Activated naive CD4-positive, alpha-beta T cell treated with anti-CD3 and anti-CD28 coated beads, Interleukin-2, amount 50 U/mL, for 24 hours (primary cell): ENCODE data around the gene SDHC.
A peak's percentile ranks its signal among the peaks of the same experiment; 100 is the strongest.
"Not testable (repeated sequence)": the region's sequence is repeated elsewhere in the genome, so short reads cannot be mapped to it uniquely, and the experiment has no call there.

Source experiments
- H3K27ac Mint-ChIP-seq: one replicate; pipeline ENCODE4 v1.8.0; 2021; ENCODE audit warnings: mild to moderate bottlenecking, mixed read lengths
- H3K27me3 Mint-ChIP-seq: one replicate; pipeline ENCODE4 v1.8.0; 2021; ENCODE audit warnings: mixed read lengths
- H3K36me3 Mint-ChIP-seq: one replicate; pipeline ENCODE4 v1.8.0; 2021; ENCODE audit warnings: mixed read lengths
- H3K4me1 Mint-ChIP-seq: one replicate; pipeline ENCODE4 v1.8.0; 2021; ENCODE audit warnings: mixed read lengths
- H3K4me3 Mint-ChIP-seq: one replicate; pipeline ENCODE4 v1.8.0; 2021; ENCODE audit warnings: mild to moderate bottlenecking, mixed read lengths
- H3K9me3 Mint-ChIP-seq: one replicate; pipeline ENCODE4 v1.8.0; 2021; ENCODE audit warnings: mixed read lengths

Gene SDHC

DNA sequence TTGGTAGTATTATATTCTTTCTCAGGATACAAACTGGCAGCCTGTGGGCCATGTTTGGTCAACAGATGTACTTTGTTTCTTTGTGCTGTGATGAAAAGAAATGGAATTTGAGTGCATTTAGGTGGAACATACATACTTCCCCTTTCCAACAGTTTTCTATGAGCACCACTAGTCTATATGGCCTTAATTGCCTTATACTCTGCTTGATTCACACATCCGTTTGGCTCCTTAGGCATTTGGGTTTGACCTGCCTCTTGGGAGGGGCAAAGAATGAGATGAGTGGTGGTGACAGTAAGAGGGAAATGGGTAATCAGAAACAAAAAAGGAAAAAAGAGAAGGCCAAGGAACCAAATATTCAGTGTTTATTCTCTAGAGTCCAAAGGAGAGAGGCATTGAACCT lies 36.5 kb downstream of the SDHC start:
- H3K4me1 Mint-ChIP-seq, result peaks cover 7% of the 10 kb centered on the region
- no peaks in the 10 kb centered on the region for H3K9me3 Mint-ChIP-seq
- H3K4me3 Mint-ChIP-seq, result no peak overlapping the region
- H3K27me3 Mint-ChIP-seq, result no peaks in the 10 kb centered on the region
- H3K27ac Mint-ChIP-seq, result no peak overlapping the region
- H3K36me3 Mint-ChIP-seq, result peaks cover 3% of the 10 kb centered on the region

DNA sequence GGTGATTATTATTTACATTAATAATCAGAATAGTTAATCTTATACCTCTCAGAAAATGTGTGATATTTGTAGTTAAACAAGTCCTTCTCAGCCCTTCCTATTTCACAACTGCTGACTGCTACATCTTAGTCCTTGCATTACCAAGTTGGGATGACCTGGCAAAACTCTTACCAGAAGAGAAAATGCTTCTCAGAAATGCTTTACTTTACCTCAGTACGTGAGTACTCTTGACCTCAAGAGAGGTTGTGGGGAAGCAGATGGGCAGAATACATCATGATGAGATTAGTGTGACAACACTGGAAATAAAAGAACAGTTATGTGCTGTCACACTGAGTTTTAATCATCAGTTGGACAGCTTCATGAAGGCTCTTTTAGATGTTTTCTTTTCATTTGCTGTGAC lies 37.3 kb downstream of the SDHC start:
- Mint-ChIP-seq H3K4me3 (no peak overlapping the region), H3K27ac (no peak overlapping the region), H3K36me3 (peaks cover 3% of the 10 kb centered on the region)

DNA sequence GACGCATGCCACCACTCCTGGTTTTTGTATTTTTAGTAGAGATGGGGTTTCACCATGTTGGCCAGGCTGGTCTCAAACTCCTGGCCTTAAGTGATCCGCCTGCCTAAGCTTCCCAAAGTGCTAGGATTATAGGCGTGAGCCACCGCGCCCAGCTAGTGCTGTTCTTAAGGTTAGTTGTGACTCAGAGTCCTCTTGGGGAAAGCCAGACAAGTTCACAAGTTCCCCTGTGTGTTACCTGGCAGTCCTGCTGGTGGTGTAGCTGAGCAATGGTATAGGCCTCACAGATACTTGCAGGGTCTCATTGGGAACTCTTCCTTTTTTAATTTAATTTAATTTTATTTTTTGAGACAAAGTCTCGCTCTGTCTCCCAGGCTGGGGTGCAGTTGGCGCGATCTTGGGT lies 42.9 kb downstream of the SDHC start:
- Mint-ChIP-seq H3K4me1 (peaks cover 15% of the 10 kb centered on the region), H3K4me3 (no peak overlapping the region), H3K36me3 (peaks cover 5% of the 10 kb centered on the region), H3K27me3 (no peaks in the 10 kb centered on the region), H3K27ac (no peak overlapping the region), H3K9me3 (no peaks in the 10 kb centered on the region)

More for the DNA sequence above, 37.3 kb downstream of the SDHC start:
- Mint-ChIP-seq H3K4me1 (peaks cover 7% of the 10 kb centered on the region), H3K9me3 (no peaks in the 10 kb centered on the region), H3K27me3 (no peaks in the 10 kb centered on the region)

DNA sequence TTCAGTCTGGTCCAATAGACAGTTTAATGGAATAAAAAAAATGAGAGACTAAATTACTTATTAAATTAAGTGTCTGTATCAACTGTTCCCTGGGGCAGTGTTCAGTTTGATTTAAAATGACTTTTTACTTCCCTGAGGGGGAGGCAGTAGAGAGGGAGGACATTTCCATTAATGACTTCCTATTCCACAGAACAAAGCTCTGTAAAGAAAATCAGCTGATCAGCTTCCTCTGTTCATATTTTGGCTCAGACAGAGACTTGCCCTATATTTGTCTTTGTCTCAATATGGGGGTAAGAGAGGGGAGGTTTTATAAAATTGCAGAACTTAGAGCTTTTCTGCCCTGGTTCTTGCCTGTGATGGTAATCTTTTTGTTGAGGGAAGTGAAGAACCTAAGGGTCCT lies 45.1 kb downstream of the SDHC start:
- peaks cover 6% of the 10 kb centered on the region for H3K36me3 Mint-ChIP-seq
- H3K9me3 Mint-ChIP-seq, result no peaks in the 10 kb centered on the region
- no peaks in the 10 kb centered on the region for H3K27me3 Mint-ChIP-seq
- no peak overlapping the region for H3K27ac Mint-ChIP-seq
- no peak overlapping the region for H3K4me3 Mint-ChIP-seq
- H3K4me1 Mint-ChIP-seq, result peaks cover 11% of the 10 kb centered on the region

DNA sequence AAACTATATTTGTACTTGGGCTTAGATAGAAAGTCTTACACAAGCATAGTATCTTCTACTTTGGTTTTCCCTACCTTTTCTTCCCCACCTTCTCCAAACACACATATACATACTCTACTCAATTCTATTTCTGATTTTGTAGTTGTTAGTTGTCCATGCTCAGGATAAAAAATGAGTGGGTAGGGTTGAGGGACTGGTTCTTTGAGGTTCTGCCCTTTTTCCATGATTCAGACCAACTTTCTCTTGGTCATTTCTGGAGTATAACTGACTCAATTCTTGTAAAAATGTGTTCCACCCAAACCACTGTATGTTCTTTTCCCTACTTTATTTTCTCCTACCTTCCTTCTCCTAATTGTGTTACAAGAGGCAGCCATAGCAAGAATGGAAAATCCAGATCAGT lies 50.2 kb downstream of the SDHC start:
- no peaks in the 10 kb centered on the region for H3K27me3 Mint-ChIP-seq
- H3K27ac Mint-ChIP-seq, result no peak overlapping the region
- peaks cover 15% of the 10 kb centered on the region for H3K4me1 Mint-ChIP-seq
- peaks cover 8% of the 10 kb centered on the region for H3K36me3 Mint-ChIP-seq
- H3K4me3 Mint-ChIP-seq, result no peak overlapping the region
- H3K9me3 Mint-ChIP-seq, result no peaks in the 10 kb centered on the region

DNA sequence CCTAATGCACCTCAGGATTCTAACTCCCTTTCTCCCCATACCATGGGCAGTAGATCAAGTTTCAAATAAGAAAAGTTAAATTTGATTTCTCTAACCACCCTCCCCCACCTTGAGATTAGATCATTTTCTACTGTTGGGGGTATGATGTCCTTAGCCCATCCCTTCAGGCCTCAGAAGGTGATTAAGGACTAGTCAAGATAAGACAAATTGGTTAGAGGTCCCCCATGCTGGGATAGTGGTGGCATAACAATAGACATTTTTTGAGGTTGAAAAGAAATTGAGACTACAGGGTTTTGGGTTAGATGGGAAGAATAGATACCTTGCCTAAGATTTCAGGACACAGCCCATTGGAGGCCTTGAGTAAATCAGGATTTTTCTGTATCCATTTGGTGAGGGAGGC lies 51.0 kb downstream of the SDHC start:
- Mint-ChIP-seq H3K27ac (no peak overlapping the region), H3K4me1 (peaks cover 9% of the 10 kb centered on the region), H3K36me3 (peaks cover 7% of the 10 kb centered on the region), H3K27me3 (no peaks in the 10 kb centered on the region), H3K9me3 (no peaks in the 10 kb centered on the region), H3K4me3 (no peak overlapping the region)

DNA sequence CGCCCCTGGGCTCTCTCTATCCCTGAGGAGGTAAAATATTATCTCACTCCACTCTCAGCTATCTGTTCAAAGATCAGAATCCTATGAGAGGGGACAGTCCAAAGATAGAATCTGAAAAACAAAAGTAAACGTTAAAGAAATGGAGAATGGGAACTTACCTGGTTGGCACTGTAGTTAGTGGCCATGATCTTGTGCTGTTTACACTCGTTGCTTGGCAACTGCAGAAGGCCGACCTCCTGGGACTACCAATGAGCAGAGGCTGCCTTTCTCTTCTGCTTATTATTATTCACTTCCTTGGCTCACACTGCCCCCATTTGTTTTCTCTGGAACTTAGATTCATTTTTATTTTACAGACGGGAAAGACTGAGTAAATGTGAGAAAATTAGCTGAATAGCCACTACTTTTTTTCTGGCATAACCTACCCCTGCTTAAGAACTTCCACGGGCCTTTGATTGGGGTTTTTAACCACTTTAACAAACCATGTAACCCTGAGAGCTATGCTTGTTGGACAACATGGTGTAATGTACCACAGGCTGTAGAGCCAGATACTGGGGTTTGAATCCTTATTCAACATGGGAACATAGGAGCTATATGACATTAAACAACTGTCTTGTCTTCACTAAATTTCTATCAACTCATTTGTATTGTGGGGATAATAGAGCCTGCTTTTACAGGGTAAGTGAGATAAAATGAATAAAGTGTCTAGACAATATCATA lies 53.7 kb downstream of the SDHC start, which contains the start of gene CFAP126:
Gene CFAP126 (minus strand): TSS at position 193 of the 717 bp plus-strand sequence. CDS start 8 bp downstream, at position 185.
- H3K27me3 Mint-ChIP-seq, result no peaks in the 10 kb centered on the region
- H3K4me3 Mint-ChIP-seq, result no peak within 1 kb of the TSS
- peaks cover 9% of the 10 kb centered on the region for H3K4me1 Mint-ChIP-seq
- H3K9me3 Mint-ChIP-seq, result no peaks in the 10 kb centered on the region
- no peak within 1 kb of the TSS for H3K27ac Mint-ChIP-seq
- peaks cover 5% of the 10 kb centered on the region for H3K36me3 Mint-ChIP-seq

DNA sequence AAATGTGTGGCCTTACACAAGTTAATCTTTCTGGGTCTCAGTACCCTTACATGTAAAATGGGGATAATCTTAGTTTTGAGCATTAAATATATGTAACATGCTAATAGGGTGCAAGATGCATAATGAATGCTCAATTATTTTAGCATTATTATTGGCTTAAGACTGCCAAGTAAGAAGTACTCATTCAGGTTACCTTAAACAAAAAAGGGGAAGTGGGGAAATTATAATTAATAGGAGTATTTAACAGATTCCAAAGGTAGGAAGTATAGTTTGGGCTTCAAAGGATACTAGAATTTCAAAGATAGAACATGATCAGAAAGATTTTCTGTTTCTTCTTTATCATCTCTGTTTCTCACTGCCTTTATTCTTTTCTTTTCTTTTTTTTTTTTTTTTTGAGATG lies 59.3 kb downstream of the SDHC start:
- Mint-ChIP-seq H3K4me1 (no peaks in the 10 kb centered on the region), H3K36me3 (no peaks in the 10 kb centered on the region), H3K27ac (no peak overlapping the region), H3K9me3 (no peaks in the 10 kb centered on the region), H3K4me3 (no peak overlapping the region), H3K27me3 (no peaks in the 10 kb centered on the region)

DNA sequence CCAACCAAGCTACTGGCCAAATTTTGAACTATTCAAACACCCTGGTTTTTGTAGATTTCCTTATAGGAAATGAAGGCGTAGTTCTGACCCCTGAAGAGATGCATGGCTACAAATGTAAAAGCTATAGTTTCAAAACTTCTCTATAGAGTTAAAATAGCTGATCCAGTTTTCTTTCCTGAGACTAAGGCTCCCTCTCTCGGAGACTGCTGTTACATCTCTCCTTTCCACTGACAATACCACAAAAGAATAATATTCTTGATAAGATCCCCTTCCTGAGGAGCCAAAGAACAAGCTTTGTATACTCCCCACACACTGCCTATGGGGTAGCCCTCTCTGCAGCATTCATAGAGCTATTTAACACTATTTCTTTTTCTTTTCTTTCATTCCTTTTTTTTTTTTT lies 60.2 kb downstream of the SDHC start:
- H3K27ac Mint-ChIP-seq, result no peak overlapping the region

DNA sequence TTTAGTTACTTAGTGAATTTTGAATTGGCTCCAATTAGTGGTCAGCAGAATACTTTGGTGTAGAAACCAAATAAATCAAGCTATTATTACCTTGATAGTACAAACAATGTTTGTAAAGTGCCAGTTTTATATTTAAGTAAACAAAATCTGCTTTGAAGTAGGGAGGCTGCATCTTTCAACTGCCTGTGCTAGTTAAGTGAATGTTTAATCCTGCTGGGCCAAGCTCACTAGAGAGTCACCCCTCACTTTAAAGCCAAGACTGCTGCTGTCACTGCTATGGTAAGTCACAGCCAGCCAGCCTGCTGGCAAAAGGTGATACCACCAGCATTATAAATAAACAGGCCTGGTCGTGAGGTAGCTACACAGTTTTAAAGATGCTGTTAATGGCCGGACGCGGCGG lies 63.8 kb downstream of the SDHC start:
- Mint-ChIP-seq H3K9me3 (no peaks in the 10 kb centered on the region), H3K4me3 (no peak overlapping the region), H3K27me3 (no peaks in the 10 kb centered on the region), H3K4me1 (peaks cover 10% of the 10 kb centered on the region), H3K27ac (no peak overlapping the region), H3K36me3 (no peaks in the 10 kb centered on the region)

More for the DNA sequence above, 60.2 kb downstream of the SDHC start:
- Mint-ChIP-seq H3K4me1 (peaks cover 4% of the 10 kb centered on the region), H3K27me3 (no peaks in the 10 kb centered on the region), H3K4me3 (no peak overlapping the region), H3K36me3 (no peaks in the 10 kb centered on the region), H3K9me3 (no peaks in the 10 kb centered on the region)

DNA sequence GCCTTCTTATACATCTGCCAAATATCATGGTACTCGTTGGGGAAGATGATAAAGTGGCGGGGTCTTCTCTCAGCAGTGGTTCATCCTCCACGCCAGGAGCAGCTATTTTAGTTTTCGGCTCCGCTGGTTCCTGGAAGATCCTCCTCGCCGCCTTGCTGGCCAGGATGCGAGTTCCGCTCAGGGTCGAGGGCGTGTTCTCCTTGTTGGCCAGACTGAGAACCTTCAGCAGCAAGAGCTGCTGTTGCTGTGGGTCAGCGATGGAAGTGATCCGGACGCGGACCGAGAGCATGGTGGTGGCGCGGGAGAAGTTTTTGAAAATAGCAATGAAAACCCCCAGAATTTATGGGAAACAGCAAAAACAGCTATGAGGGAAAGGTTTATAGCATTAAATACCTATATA lies 64.9 kb downstream of the SDHC start:
- Mint-ChIP-seq H3K9me3 (no peaks in the 10 kb centered on the region), H3K27me3 (no peaks in the 10 kb centered on the region), H3K27ac (no peak overlapping the region), H3K4me3 (peak overlapping the region; percentile 81), H3K4me1 (peaks cover 10% of the 10 kb centered on the region), H3K36me3 (no peaks in the 10 kb centered on the region)

DNA sequence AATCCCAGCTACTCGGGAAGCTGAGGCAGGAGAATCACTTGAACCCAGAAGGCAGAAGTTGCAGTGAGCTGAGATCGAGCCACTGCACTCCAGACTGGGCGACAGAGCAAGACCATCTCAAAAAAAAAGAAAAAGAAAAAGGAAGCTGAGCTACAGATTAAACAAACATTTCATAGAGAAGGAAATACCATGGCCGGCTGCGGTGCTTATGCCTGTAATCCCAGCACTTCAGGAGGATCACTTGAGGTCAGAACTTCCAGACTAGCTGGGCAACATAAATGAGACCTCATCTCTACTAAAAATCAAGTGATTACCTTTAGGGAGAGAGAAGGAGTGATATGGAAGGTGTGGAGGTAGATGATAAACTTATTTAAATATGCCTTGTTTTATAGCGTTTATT lies 67.5 kb downstream of the SDHC start:
- Mint-ChIP-seq H3K9me3 (no peaks in the 10 kb centered on the region), H3K36me3 (no peaks in the 10 kb centered on the region), H3K4me3 (no peak overlapping the region), H3K27me3 (no peaks in the 10 kb centered on the region), H3K27ac (no peak overlapping the region), H3K4me1 (peaks cover 17% of the 10 kb centered on the region)

DNA sequence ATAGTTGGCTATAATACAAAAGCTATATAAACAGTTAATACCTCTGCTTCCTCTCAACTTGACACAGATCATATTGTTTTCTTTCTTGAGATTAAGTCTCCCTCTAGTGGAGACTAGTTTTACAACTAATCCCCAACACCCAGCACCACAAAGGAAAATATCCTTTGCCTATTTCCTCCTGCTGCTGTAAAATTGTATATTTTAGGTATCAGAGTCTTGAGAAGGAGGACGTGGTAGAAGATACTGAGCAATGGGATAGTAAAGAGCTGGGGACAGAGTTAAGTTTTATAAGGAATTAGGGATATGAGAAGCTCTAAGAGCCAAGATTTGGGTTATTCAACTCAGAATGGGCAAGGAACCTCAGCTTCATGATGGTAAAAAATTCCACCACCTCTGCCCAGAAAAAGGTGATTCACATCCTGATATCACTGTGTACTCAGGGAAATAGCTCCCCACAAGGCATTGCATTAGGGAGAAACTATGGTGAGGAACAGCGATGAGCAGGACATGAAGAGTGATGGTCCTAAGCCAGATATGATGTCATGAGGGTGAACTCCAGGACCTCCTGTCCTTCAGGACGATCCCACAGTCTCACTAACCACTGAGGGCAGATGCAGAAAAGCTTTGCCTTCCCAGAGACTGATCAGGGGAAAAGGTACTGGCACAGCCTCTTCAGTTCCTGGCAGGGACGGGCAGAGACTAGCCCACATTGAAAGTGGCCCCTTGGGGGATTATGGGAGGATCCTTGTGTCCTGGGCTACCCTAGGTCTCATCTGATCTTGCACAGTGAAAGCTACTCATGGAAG lies 68.2 kb downstream of the SDHC start:
- Mint-ChIP-seq H3K27ac (peak overlapping the region; percentile 24), H3K9me3 (no peaks in the 10 kb centered on the region), H3K4me3 (no peak overlapping the region), H3K36me3 (no peaks in the 10 kb centered on the region), H3K27me3 (no peaks in the 10 kb centered on the region), H3K4me1 (peaks cover 24% of the 10 kb centered on the region)

DNA sequence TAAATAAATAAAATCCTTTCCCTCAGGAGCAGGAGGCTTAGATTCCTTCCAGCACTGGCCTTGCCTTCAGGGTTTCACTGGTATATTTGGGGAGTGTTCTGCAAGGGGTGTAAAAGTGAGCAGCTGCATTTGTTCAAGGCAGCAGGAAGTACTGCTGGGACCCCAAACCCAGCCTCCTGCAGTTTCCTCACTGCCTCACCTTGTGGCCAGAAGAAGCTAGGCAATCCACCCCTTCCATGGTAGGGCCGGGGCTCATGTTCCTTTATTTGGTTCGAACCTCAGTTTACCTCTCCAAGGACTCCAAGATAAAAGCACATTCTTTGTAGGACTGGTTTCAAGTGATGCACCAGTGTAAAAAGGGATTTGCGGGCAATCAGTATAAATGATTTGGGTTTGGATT lies 74.5 kb downstream of the SDHC start:
- no peaks in the 10 kb centered on the region for H3K9me3 Mint-ChIP-seq
- H3K27ac Mint-ChIP-seq, result peak overlapping the region; percentile 92
- peak overlapping the region; percentile 93 for H3K4me3 Mint-ChIP-seq
- H3K36me3 Mint-ChIP-seq, result no peaks in the 10 kb centered on the region
- H3K27me3 Mint-ChIP-seq, result no peaks in the 10 kb centered on the region
- H3K4me1 Mint-ChIP-seq, result peaks cover 32% of the 10 kb centered on the region

DNA sequence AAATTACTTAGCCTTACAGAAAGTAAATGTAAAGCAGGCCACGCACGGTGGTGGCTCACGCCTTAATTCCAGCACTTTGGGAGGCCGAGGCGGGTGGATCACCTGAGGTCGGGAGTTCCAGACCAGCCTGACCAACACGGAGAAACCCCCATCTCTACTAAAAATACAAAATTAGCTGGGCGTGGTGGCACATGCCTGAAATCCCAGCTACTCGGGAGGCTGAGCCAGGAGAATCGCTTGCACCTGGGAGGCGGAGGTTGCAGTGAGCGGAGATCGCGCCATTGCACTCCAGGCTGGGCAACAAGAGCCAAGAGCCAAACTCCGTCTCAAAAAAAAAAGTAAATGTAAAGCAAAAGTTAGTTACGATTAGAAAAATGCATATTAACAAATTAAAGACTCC lies 75.0 kb downstream of the SDHC start:
- H3K9me3 Mint-ChIP-seq, H3K36me3 Mint-ChIP-seq, H3K27me3 Mint-ChIP-seq: not testable (repeated sequence)
- peak overlapping the region; percentile 93 for H3K4me3 Mint-ChIP-seq
- H3K27ac Mint-ChIP-seq, result peak overlapping the region; percentile 92
- peaks cover 32% of the 10 kb centered on the region for H3K4me1 Mint-ChIP-seq
